Measurements from ENCODE around the gene POP7.

DNA sequence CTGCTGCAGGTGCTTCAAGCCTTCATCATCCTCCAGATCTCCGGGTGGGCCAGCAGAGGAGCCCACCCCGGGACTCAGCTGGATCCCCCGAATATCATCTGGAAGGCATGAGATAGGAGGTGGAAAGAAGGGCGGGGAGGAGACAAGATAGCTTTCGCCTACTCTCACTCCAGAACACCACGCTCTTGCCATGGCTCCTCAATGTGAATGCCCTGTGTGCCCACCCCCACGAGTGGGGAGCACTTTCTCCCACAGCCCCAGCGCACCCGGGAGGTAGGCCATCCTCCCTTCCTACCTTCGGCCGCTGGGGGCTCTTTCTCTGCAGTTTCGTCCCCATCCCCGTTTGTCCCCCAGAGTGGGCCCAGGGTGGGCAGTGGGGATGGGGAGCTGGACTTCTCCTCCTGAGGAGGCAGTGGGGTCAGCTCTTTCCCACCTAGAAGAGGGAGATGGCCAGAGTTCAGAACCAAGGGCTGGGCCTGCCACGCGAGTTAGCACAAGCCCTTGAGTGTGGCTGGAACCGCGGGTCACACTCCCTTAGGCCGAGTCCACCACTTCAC lies 20.8 kb upstream of the POP7 start:
- TF ChIP-seq SP1 (IDR thresholded peaks at IDR 0.05) (no peak), FOXM1 (IDR thresholded peaks at IDR 0.05; ENCODE audit: borderline replicate concordance) (no peak), FOXK2 (IDR thresholded peaks at IDR 0.05) (no peak), HDGF (IDR thresholded peaks at IDR 0.05; ENCODE audit: borderline replicate concordance) (no peak), ELF4 (IDR thresholded peaks at IDR 0.05) (no peak), TARDBP (IDR thresholded peaks at IDR 0.05) (no peak)
